HG03135 (cell line): Measurements from ENCODE around the gene BTNL9.
"Not testable (repeated sequence)": the region's sequence is repeated elsewhere in the genome, so short reads cannot be mapped to it uniquely, and the experiment has no call there.

Experiments used
- ATAC-seq: cut with Tn5 transposase; IDR thresholded peaks from one replicate; pipeline ENCODE4 v1.9.1; 2021; ENCODE audit warnings: mild to moderate bottlenecking, moderate library complexity; ENCODE audit not compliant: unreplicated experiment

The BTNL9 gene

DNA sequence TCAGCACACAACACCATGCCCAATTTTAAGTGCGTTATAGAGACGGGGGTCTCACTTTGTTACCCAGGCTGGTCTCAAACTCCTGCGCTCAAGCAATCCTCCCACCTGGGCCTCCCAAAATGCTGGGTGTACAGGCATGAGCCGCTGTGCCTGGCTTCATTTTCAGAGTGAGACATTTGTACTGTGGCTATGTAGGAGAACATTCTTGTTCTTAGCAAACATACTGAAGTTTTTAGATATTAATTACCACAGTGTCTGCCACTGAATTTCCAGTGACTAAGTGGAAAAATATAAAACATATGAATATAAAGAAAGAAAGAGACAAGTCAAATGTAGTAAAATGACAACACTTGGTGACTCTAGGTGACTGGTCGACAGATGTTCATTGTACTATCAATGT lies 20.9 kb downstream of the BTNL9 start:
- ATAC-seq, result no peak

DNA sequence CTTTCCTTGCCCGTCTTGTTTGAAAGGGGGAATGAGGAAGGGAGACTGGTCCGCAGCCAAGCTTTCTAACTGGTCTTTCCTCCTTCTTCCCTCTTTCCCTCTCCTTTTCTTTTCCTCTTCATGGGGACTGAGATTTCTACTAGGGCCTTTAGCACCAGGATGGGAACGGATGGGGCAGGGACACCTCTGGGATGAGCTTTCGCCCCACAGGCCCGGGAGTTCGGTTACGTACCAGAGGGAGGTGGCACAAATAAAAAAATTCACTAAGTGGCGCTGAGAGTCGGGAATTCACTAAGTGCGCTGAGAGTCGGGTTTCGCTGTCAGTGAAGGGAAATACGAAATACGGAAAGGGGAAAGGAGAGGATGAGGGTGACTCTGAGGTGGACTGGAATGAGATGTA lies 21.6 kb downstream of the BTNL9 start:
- no peak for ATAC-seq

DNA sequence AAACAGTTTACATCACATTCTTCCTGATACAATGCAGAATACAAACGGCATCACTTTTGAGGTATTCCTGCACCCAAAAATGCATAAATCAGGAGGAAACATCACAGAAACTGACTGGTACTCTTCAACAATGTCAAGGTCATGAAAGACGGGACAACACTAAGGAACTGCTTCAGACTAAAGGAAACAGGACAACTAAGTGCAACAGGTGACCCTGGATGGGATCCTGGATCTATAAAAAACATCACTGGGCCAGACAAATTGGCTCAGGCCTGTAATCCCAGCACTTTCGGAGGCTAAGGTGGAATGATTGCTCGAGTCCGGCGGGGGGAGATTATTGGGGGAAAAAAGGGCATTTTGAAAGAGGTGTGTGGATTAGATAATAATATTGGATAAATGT lies 22.6 kb downstream of the BTNL9 start:
- no peak for ATAC-seq

DNA sequence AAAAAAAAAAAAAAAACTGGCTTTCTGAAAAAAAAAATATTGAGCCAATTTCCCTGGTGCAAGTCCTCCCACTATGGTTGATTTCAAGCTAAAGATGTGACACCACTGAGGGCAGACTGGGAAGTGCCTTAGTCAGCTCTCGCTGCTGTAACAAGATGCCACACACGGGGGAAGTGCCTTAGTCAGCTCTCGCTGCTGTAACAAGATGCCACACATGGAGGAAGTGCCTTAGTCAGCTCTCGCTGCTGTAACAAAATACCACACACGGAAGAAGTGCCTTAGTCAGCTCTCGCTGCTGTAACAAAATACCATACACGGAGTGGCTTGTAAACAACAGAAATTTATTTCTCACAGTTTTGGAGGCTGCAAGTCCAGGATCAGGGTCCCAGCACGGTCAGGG lies 23.4 kb downstream of the BTNL9 start:
- ATAC-seq, result no peak

DNA sequence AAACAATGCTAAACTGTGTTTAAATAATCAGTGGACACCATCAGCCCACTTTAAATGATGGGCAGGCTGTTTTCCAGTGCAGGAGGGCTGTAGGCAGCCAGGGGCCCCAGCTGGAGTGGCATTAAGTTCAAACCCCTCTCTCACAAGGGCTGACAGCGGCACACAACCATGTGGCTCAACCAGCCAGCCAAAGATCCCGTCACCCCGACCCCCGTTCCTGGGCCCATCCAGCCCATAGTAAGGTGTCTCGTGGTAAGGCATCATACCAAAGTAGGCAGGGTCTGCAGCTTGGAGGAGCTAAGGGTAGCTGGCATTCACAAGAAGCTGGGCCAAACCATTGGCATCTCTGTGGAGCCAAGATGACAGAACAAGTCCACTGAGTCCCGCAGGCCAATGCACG lies 24.9 kb downstream of the BTNL9 start:
- no peak for ATAC-seq

DNA sequence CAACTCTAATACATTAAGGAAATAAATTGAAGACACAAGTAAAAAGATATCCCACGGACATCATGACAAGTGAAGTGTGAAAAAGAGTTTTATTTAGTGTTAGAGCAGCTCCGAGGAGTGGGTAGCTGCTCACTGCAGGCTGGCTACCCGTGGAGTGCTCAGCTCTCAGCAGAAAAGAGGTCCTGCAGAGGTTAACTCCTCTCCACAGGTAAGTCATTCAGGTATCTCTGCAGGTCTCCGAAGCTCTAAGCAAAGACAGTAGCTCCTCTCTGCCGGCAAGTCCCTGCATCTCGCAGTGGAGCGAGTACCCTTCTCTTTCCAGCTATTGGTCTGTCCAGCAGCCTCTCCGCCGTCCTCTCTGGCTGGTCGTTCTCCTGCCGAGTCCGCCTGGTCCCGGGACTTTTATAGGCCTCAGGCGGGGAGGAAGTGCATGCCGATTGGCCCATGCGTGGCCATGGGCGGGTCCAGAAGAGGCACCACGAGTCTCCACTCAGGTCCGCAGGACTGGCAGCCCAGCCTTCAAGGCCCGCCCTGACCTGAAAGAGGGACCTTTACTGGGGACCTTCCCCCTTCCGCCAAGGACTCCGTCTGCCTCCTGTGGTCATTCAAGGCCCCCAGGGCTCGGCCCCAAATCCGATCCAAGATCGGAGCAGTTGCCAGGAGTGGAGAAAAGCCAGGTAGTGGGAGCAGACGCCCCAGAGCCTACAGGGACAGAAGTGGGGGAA lies 29.9 kb downstream of the BTNL9 start:
- ATAC-seq, result no peak

DNA sequence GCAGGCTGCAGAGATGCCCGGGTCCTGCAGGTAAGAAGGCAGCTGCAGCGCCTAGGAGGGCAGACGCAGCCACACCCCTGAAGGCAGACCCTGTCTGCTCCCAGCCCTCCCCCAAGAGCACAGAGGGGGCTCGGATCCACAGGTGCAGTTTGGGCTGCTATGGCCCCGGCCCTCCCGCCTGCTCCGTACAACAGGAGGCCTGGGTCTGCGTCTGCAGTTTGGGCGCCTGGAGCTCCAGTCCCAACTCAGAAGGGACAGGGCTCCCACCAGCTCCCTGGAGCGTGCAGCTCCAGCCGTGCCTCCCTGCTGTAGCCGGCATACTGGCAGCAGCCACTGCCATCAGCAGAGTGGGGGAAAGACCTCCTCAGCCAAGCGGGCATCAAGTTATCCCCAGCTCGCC lies 30.5 kb downstream of the BTNL9 start:
- no peak for ATAC-seq

DNA sequence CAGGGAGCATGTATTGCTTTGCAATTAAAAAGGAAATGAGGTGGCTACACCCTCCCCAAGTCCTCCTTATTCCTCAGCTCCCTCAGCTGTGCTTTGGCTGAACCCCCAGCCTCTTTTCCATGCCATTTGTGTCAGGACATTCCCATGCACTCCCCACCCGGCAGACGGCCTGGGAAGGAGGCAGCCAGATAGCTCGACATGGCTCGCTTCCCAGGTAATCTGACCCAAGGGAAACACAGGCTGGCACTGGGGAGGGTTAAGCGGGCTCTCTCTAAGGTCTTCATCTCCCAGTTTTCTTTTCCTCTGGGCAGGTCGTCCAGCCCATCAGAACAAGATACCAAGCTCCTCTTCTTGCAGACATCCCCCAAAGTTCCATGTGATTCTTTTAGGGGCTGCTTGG lies 31.2 kb downstream of the BTNL9 start:
- ATAC-seq, result no peak

DNA sequence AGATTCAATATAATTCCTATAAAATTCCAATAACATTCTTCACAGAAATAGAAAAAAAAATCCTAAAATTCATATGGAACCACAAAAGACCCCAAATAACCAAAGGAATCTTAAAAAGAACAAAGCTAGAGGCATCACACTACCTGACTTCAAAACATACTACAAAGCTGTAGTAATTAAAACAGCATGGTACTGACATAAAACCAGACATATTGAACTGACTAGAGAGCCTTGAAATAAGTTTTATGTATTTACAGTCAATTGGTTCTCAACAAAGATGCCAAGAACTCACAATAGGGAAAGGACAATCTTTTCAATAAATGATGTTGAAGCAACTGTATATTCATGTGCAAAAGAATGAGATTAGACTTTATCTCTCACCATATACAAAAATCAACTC lies 36.9 kb downstream of the BTNL9 start:
- ATAC-seq, result no peak

DNA sequence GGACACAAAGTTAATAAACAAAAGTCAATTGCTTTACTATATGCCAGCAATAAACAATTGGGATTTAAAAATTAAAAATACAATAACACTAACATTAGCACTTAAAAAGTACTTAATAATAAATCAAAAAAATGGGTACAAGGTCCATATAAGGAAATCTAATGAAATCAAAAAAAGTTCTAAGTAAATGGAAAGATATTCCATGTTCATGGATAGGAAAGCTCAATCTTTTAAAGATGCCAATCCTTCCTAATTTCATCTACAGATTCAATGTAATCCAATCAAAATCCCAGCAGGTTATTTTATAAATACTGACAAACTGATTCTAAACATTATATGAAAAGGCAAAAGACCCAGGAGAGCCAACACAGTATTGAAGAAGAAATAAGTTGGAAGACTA lies 41.9 kb downstream of the BTNL9 start:
- no peak for ATAC-seq

DNA sequence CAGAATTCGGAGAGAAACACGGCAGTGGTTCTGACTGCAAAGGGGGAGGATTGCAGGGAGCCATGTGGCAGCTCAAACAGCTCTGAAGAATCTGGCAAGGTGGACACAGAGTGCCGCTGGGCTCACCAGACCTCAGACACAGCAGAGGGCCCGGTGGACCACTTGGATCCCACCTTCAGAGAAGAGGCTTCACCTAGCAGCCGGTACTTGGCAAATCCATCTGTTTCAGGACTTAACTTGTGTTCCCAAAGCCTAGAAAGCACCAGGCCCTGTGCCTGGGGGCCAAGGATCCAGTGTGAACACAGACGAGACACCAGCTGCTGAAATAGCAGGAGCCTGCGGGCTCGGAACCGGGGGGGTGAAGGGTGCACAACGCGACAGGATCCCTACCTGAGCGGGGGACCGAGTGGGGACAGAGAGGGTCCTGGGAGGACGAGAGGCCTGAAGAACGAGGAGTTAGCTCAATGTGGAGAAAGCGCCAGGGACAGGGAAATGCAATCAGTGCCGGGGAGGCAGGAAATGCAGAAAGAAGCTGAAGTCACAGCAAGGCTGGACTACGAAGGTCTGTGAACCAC lies 44.6 kb downstream of the BTNL9 start:
- ATAC-seq, result no peak

DNA sequence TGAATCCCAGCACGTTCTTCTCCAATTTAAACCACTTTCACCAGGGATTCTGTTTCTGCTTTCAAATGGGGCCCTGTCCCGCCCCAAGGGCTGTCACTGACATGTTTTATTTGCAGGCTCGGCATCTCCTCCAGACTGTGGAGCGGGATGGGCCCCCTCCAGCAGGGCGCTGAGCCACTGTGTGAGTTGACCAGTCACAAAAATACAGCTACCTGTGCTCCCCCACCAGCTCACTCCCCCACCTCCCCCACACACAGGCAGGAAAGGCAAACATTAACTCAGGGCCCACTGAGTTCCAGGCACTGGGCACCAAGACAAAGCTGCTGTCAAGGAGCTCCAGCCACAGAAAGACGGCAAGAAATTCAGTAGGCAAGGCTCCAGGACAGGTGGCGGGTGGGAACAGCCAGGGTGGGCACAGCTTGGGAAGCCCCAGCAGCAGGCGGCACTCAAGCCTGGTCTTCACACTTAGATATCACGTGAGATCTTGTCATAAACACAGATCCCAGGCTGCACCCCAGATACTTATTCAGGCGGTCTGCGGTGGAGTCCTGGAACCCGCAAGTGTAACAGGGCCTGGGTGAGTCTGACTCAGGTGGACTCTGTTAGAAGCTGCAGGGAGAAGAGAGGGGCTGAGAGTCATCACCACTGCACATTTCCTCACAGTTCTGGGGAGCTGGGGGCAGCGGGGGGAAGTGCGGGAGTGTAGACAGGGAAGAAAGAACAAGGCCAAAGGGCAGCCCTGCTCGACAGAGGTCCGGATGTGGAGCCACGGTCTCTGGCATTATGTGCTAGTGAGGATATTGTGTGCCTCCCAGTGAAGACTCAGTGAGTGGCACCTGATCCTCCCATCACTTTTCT lies 46.2 kb downstream of the BTNL9 start:
- no peak for ATAC-seq

DNA sequence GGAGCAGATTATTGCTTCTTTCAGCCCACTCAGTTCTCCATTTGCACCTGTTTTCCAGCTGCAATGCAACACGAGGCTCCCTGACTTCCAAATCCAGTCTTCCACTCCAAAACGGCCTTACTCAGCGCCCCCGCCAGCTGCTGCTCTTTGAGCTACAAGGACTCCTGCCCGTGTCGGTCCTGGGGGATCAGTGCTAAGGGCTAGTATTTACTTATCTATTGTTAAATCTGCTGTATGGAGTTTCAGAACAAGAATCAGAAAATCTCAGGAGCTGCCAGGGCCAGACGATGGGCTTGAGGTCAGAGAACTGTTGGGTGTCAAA lies 46.8 kb downstream of the BTNL9 start:
- no peak for ATAC-seq

DNA sequence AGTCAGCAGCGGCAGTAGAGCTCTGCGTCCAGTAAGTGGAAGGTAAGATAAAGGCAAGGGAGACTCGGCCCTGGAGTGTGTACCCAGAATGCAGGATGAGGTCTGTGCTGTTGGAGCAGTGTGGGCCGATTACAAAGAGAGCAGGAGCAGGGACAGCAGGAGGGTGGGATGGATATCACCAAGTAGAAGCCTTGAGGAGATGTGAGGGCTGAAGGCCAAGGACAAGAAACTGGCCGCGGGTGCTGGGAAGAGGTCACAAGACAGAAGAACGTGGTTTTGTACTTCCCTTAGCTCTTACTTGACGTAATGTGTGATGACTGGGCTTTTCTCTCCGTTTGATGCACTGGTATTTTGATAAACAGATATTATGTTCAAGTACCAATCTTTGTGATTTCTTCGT lies 47.2 kb downstream of the BTNL9 start:
- ATAC-seq, result no peak

DNA sequence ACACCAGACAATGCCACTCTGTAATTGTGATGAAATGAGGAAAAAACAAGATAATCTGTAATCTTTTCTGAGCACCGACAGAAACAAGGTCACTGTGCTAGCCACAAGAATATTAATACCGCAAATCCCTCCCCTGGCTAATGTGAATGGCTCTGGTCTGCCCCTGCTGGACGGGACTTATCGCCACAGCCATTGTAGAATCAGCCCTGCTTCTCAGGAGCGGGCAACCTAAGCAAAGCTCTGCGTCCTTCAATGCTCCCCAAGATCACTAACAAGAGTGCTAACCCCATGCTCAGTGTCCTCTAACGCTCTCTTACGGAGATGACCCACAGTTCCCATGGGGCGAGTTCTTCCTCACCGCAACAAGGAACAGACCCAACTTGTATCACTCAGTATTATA lies 48.2 kb downstream of the BTNL9 start:
- no peak for ATAC-seq

DNA sequence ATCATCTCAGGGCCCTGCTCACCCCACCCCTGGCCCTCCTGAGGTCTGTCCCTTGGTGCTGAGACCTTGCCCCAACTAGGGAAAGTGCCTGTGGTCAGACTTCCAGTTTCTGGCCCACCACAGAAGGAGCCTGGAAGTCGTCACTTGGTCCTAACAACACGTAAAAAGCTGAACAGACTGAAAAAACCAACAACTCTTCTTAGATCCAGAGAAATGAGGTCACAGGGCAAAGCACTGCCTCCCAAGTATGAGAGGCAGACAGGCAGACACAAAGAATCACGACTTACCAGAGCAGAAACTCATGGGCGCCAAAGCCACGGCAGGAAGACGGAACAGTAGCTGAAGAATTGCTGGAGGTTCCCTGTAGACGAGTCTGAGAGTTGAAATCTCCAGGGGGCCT lies 52.4 kb downstream of the BTNL9 start:
- no peak for ATAC-seq

DNA sequence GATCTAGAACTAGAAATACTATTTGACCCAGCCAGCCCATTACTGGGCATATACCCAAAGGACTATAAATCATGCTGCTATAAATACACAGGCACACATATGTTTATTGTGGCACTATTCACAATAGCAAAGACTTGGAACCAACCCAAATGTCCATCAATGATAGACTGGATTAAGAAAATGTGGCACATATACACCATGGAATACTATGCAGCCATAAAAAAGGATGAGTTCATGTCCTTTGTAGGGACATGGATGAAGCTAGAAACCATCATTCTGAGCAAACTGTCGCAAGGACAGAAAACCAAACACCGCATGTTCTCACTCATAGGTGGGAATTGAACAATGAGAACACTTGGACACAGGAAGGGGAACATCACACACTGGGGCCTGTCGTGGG lies 55.1 kb downstream of the BTNL9 start:
- not testable (repeated sequence) for ATAC-seq

DNA sequence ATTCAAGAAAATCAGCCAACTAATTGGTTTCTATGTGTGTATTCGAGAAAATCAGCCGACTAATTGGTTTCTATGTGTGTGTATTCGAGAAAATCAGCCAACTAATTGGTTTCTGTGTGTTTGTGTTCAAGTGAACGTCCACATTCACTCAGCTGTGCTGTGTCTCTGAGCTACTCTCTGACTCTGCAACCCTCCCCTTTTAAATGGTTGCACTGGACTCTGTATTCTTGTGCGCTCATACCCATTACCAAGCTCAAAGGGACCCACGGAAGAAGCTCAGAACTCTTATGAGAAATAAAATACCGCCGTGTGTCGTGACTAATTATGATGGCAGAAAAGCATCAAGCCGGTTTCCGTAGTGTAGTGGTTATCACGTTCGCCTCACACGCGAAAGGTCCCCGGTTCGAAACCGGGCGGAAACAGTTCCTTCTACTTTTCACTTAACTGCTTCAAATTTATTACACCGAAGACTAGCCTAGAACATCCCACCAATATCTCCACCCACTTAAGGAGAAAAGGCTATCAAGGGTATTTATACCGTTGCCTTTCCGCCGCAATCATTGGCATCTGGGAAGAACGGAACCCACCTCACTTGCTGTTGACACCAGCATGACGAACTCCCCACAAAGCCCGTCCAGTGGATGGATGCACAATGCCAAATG lies 56.8 kb downstream of the BTNL9 start:
- ATAC-seq, result not testable (repeated sequence)

DNA sequence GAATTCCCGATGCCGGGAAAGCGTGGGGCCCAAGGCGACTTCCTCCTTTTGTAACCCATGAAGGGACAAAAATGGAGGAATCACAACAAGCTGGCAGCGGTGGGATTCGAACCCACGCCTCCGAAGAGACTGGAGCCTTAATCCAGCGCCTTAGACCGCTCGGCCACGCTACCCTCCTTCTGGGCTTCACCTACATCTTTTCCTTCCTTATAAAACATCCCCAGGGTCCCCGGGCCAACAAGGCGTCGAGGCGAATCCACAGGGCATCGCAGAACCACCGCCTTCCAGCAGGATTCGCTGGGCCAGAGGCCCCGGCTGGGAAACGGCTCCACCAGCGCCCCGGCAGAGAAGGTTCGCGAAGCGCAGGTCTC lies 57.3 kb downstream of the BTNL9 start:
- not testable (repeated sequence) for ATAC-seq

DNA sequence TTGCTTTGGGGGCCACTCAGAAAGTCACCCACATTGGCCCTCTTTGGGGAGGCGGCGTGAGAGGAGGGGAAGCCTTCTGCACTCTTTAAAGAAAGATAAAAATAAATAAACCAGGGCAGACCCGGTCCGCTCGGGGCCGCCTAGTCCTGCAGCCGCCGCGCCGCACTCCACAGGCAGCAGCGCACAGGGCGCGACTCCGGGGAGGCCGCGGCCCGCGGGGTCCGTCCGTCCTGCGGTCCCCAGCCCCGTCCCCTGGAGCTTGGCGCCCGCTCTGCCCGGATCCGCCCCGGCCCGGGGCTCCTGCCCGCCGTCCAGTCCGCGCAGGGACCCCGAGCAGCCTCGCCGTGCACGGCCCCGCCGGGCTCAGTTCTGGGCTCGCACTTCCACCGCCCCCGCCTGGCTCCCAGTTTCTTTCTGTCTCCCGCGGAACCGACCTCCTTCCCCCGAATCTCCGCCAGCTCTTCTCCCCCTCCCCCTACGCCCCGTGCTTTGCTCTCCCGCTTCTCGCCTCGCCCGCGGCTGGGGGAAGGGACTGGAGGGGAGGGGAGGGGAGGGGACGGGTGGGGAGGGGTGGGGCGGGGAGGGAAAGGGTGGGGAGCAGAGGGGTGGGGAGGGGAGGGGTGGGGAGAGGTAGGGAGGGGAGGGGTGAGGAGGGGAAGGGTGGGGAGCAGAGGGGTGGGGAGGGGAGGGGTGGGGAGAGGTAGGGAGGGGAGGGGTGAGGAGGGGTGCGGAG lies 57.9 kb downstream of the BTNL9 start:
- ATAC-seq, result not testable (repeated sequence)
